ENCODE measurements around the gene GHRHR. TPM values are rescaled to one million over a fixed set of nuclear protein-coding genes. Genes with fewer than 3 reads are reported as not detected.
A peak's percentile ranks its signal among the peaks of the same experiment; 100 is the strongest.

Gene GHRHR
- total and polyA plus RNA-seq, 2 experiments from 2014 or later: 12.2 TPM; not detected in 1

GRCh38 chr7:31023877-31024276, 60.1 kb downstream of the GHRHR start:
- Histone ChIP-seq H3K9me3 (ENCODE audit: low read depth) (no peaks in the 10 kb centered on the region), H3K27ac (no peak overlapping the region), H3K4me2 (no peak overlapping the region), H3K9me2 (replicated peaks; ENCODE audit: insufficient read depth) (no peaks in the 10 kb centered on the region), H2AFZ (no peak overlapping the region), H3K79me2 (no peaks in the 10 kb centered on the region), H3K36me3 (replicated peaks; ENCODE audit: insufficient read depth, low read depth) (no peaks in the 10 kb centered on the region), H3K27me3 (no peaks in the 10 kb centered on the region), H3K4me3 (no peak overlapping the region), H3K4me1 (ENCODE audit: insufficient read depth) (no peaks in the 10 kb centered on the region), H4K20me1 (ENCODE audit: insufficient read depth, poor library complexity, severe bottlenecking) (no peaks in the 10 kb centered on the region)
- no peak for DNase-seq (ENCODE audit: low spot score)
- TF ChIP-seq EZH2phosphoT487 (IDR thresholded peaks at IDR 0.05; ENCODE audit: low read depth, severe bottlenecking, unreplicated experiment): no peak
- no peak for TF ChIP-seq EZH2 (IDR thresholded peaks at IDR 0.05; ENCODE audit: borderline replicate concordance)
- TF ChIP-seq CTCF (IDR thresholded peaks at IDR 0.05; ENCODE audit: poor library complexity): no peak
- whole genome bisulfite sequencing (ENCODE audit: low lambda C conversion rate, missing lambda C conversion rate): 90% methylated on average over 5 of the region's 5 CpGs

GRCh38 chr7:31027161-31027965, 63.6 kb downstream of the GHRHR start:
- Histone ChIP-seq H4K20me1 (ENCODE audit: insufficient read depth, poor library complexity, severe bottlenecking) (no peaks in the 10 kb centered on the region), H2AFZ (no peak overlapping the region), H3K4me3 (no peak overlapping the region), H3K27me3 (no peaks in the 10 kb centered on the region), H3K9me3 (ENCODE audit: low read depth) (no peaks in the 10 kb centered on the region), H3K36me3 (replicated peaks; ENCODE audit: insufficient read depth, low read depth) (no peaks in the 10 kb centered on the region), H3K4me1 (ENCODE audit: insufficient read depth) (no peaks in the 10 kb centered on the region), H3K79me2 (no peaks in the 10 kb centered on the region), H3K9me2 (replicated peaks; ENCODE audit: insufficient read depth) (no peaks in the 10 kb centered on the region), H3K27ac (no peak overlapping the region), H3K4me2 (peak overlapping the region; percentile 64)
- DNase-seq (ENCODE audit: low spot score): peak; percentile 65
- TF ChIP-seq EZH2 (IDR thresholded peaks at IDR 0.05; ENCODE audit: borderline replicate concordance) (no peak), CTCF (IDR thresholded peaks at IDR 0.05; ENCODE audit: poor library complexity) (no peak), EZH2phosphoT487 (IDR thresholded peaks at IDR 0.05; ENCODE audit: low read depth, severe bottlenecking, unreplicated experiment) (no peak)
- WGBS (ENCODE audit: low lambda C conversion rate, missing lambda C conversion rate): 36% methylated on average over 20 of the region's 20 CpGs

- no peaks in the 10 kb centered on the region for H3K9me3 ChIP-seq (ENCODE audit: low read depth)
- H3K4me2 ChIP-seq: no peak overlapping the region
- no peak for TF ChIP-seq EZH2 (IDR thresholded peaks at IDR 0.05; ENCODE audit: borderline replicate concordance)
- TF ChIP-seq CTCF (IDR thresholded peaks at IDR 0.05; ENCODE audit: poor library complexity): no peak
- no peak for TF ChIP-seq EZH2phosphoT487 (IDR thresholded peaks at IDR 0.05; ENCODE audit: low read depth, severe bottlenecking, unreplicated experiment)
- H3K4me1 ChIP-seq (ENCODE audit: insufficient read depth): no peaks in the 10 kb centered on the region
- H3K27ac ChIP-seq: no peak overlapping the region
- no peaks in the 10 kb centered on the region for H3K9me2 ChIP-seq (replicated peaks; ENCODE audit: insufficient read depth)
- H3K36me3 ChIP-seq (replicated peaks; ENCODE audit: insufficient read depth, low read depth): no peaks in the 10 kb centered on the region
- no peak overlapping the region for H2AFZ ChIP-seq
- DNase-seq (ENCODE audit: low spot score): no peak
- no peaks in the 10 kb centered on the region for H3K27me3 ChIP-seq
- H3K79me2 ChIP-seq: no peaks in the 10 kb centered on the region
- H4K20me1 ChIP-seq (ENCODE audit: insufficient read depth, poor library complexity, severe bottlenecking): no peaks in the 10 kb centered on the region
- 90% methylated on average over 5 of the region's 5 CpGs for WGBS (ENCODE audit: low lambda C conversion rate, missing lambda C conversion rate)
- no peak overlapping the region for H3K4me3 ChIP-seq
Measured at GRCh38 chr7:31028006-31028405, 64.3 kb downstream of the GHRHR start.

All from hepatocyte (in vitro differentiated cells).